ENCODE data around the gene IL1B.

The IL1B gene

GRCh38 chr2:112783187-112783714 is 53.3 kb downstream of the IL1B start:
- Histone ChIP-seq H3K18ac (ENCODE audit: low read length) (peak overlapping the region; percentile 60), H3K9ac (ENCODE audit: low read length) (no peak overlapping the region), H4K5ac (ENCODE audit: low read length) (no peak overlapping the region), H3K27me3 (ENCODE audit: insufficient read depth, low read length, poor library complexity) (no peaks in the 10 kb centered on the region), H2BK15ac (replicated peaks; ENCODE audit: low read depth) (no peak overlapping the region), H2BK5ac (ENCODE audit: low read length) (no peak overlapping the region), H3K27ac (ENCODE audit: low read depth, low read length) (no peak overlapping the region), H3K36me3 (ENCODE audit: control insufficient read depth, insufficient read depth, low read length) (no peaks in the 10 kb centered on the region), H3K4me3 (ENCODE audit: low read length) (no peak overlapping the region), H3K23ac (ENCODE audit: low read length) (no peak overlapping the region), H3K4ac (ENCODE audit: low read depth, low read length) (no peak overlapping the region), H2BK120ac (ENCODE audit: low read depth, low read length) (no peak overlapping the region), H2AK5ac (ENCODE audit: low read length) (no peak overlapping the region), H3K4me1 (ENCODE audit: control insufficient read depth, low read depth, low read length) (peaks cover 2% of the 10 kb centered on the region), H3K79me1 (ENCODE audit: low read length) (no peaks in the 10 kb centered on the region), H3K56ac (ENCODE audit: low read length) (no peak overlapping the region), H4K8ac (ENCODE audit: low read depth, low read length) (no peak overlapping the region), H3K4me2 (ENCODE audit: low read length) (no peak overlapping the region), H3K79me2 (ENCODE audit: control insufficient read depth, insufficient read depth, low read length) (no peaks in the 10 kb centered on the region)
- DNase-seq, result no peak
- WGBS (ENCODE audit: extremely low coverage, insufficient coverage, low lambda C conversion rate), result no CpG with 5 or more reads among the region's 3 CpGs

- no peak overlapping the region for H4K5ac ChIP-seq (ENCODE audit: low read length)
- WGBS (ENCODE audit: extremely low coverage, insufficient coverage, low lambda C conversion rate), result no CpG with 5 or more reads among the region's 3 CpGs
- H3K4me1 ChIP-seq (ENCODE audit: control insufficient read depth, low read depth, low read length), result peaks cover 2% of the 10 kb centered on the region
- no peaks in the 10 kb centered on the region for H3K79me1 ChIP-seq (ENCODE audit: low read length)
- no peak overlapping the region for H3K23ac ChIP-seq (ENCODE audit: low read length)
- no peak overlapping the region for H3K9ac ChIP-seq (ENCODE audit: low read length)
- no peak overlapping the region for H3K18ac ChIP-seq (ENCODE audit: low read length)
- no peak overlapping the region for H3K4me2 ChIP-seq (ENCODE audit: low read length)
- H3K79me2 ChIP-seq (ENCODE audit: control insufficient read depth, insufficient read depth, low read length), result no peaks in the 10 kb centered on the region
- H3K27ac ChIP-seq (ENCODE audit: low read depth, low read length), result no peak overlapping the region
- no peak overlapping the region for H2AK5ac ChIP-seq (ENCODE audit: low read length)
- no peak overlapping the region for H4K8ac ChIP-seq (ENCODE audit: low read depth, low read length)
- no peak overlapping the region for H2BK5ac ChIP-seq (ENCODE audit: low read length)
- H3K36me3 ChIP-seq (ENCODE audit: control insufficient read depth, insufficient read depth, low read length), result no peaks in the 10 kb centered on the region
- no peak overlapping the region for H2BK120ac ChIP-seq (ENCODE audit: low read depth, low read length)
- no peak overlapping the region for H3K4ac ChIP-seq (ENCODE audit: low read depth, low read length)
- no peak overlapping the region for H3K56ac ChIP-seq (ENCODE audit: low read length)
- no peak for DNase-seq
- H3K27me3 ChIP-seq (ENCODE audit: insufficient read depth, low read length, poor library complexity), result no peaks in the 10 kb centered on the region
- no peak overlapping the region for H2BK15ac ChIP-seq (replicated peaks; ENCODE audit: low read depth)
- H3K4me3 ChIP-seq (ENCODE audit: low read length), result no peak overlapping the region
These were observed 54.3 kb downstream of the IL1B start for GRCh38 chr2:112782234-112782799.
